Liver (tissue), 9 donors: ENCODE results near the gene CCR7. TPM values are rescaled to one million over a fixed set of nuclear protein-coding genes. Genes with fewer than 3 reads are reported as not detected.

Experiments used
- DNase-seq: peaks from one replicate; pipeline ENCODE4 v3.0.0-alpha.2; 2017; ENCODE audit warnings: low spot score
- H3K27ac ChIP-seq, 2 donors: one replicate each; pipeline ENCODE4 v1.7.0; 2013; ENCODE audit warnings: inconsistent platforms in 2 of 2, low read length in 2 of 2, control low read depth in 1 of 2, low read depth in 1 of 2, mild to moderate bottlenecking in 1 of 2
- H3K27me3 ChIP-seq, 4 donors: one replicate each; pipeline versions ENCODE4 v1.6.1 to v1.7.0; 2013; ENCODE audit warnings: low read length in 3 of 4, inconsistent platforms in 1 of 4, mild to moderate bottlenecking in 1 of 4, moderate library complexity in 1 of 4; ENCODE audit not compliant: control insufficient read depth in 4 of 4, insufficient read depth in 4 of 4
- H3K36me3 ChIP-seq, 4 donors: one replicate each; pipeline versions ENCODE4 v1.6.1 to v1.7.0; 2013; ENCODE audit warnings: low read length in 3 of 4, mild to moderate bottlenecking in 3 of 4, low read depth in 1 of 4, moderate library complexity in 1 of 4; ENCODE audit not compliant: control insufficient read depth in 4 of 4, insufficient read depth in 3 of 4
- H3K4me1 ChIP-seq, 4 donors: one replicate each; pipeline versions ENCODE4 v1.6.1 to v1.7.0; 2013; ENCODE audit warnings: low read length in 3 of 4, mild to moderate bottlenecking in 3 of 4, moderate library complexity in 1 of 4; ENCODE audit not compliant: control insufficient read depth in 4 of 4, insufficient read depth in 4 of 4
- H3K4me3 ChIP-seq, 3 donors: one replicate each; pipeline versions ENCODE4 v1.6.1 to v1.7.0; 2013; ENCODE audit warnings: low read length in 3 of 3, control low read depth in 1 of 3, low read depth in 1 of 3, mild to moderate bottlenecking in 1 of 3
- H3K9ac ChIP-seq, 2 donors: one replicate each; pipeline ENCODE4 v1.7.0; 2013; ENCODE audit warnings: low read length in 2 of 2, mild to moderate bottlenecking in 2 of 2, moderate library complexity in 2 of 2, control low read depth in 1 of 2, low read depth in 1 of 2
- H3K9me3 ChIP-seq, 4 donors: one replicate each; pipeline versions ENCODE4 v1.6.1 to v1.7.0; 2013; ENCODE audit warnings: low read length in 3 of 4; ENCODE audit not compliant: control insufficient read depth in 4 of 4
- ATF3 ChIP-seq: IDR thresholded peaks from 2 replicates; pipeline ENCODE4 v1.6.1; 2016; ENCODE audit warnings: antibody characterized with exemption
- EGR1 ChIP-seq, 2 donors: IDR thresholded peaks; 2 replicates each; pipeline ENCODE4 v1.6.1; 2016 to 2018; ENCODE audit warnings: antibody characterized with exemption in 2 of 2, low read depth in 2 of 2
- FOXA1 ChIP-seq: IDR thresholded peaks from 2 replicates; pipeline ENCODE4 v1.6.1; 2016; ENCODE audit warnings: antibody characterized with exemption
- GABPA ChIP-seq, 2 donors: IDR thresholded peaks in 1 of 2; conservative IDR thresholded peaks in 1 of 2; 2 replicates each; pipeline ENCODE4 v1.6.1; 2016; ENCODE audit warnings: antibody characterized with exemption in 2 of 2, mild to moderate bottlenecking in 1 of 2, moderate library complexity in 1 of 2
- HNF4A ChIP-seq, 2 donors: conservative IDR thresholded peaks; 2 replicates each; pipeline ENCODE4 v1.6.1; 2016; ENCODE audit warnings: antibody characterized with exemption in 2 of 2, mild to moderate bottlenecking in 2 of 2
- HNF4G ChIP-seq: IDR thresholded peaks from 2 replicates; pipeline ENCODE4 v1.6.1; 2016; ENCODE audit warnings: antibody characterized with exemption
- NR2F2 ChIP-seq: IDR thresholded peaks from 2 replicates; pipeline ENCODE4 v1.6.1; 2016; ENCODE audit warnings: antibody characterized with exemption
- RAD21 ChIP-seq, 2 donors: IDR thresholded peaks; 2 replicates each; pipeline ENCODE4 v1.6.1; 2016; ENCODE audit warnings: antibody characterized with exemption in 2 of 2, mild to moderate bottlenecking in 2 of 2
- RXRA ChIP-seq, 2 donors: IDR thresholded peaks; 2 replicates each; pipeline ENCODE4 v1.6.1; 2017 to 2018; ENCODE audit warnings: antibody characterized with exemption in 2 of 2, mild to moderate bottlenecking in 1 of 2
- SP1 ChIP-seq: IDR thresholded peaks from 2 replicates; pipeline ENCODE4 v1.6.1; 2018; ENCODE audit warnings: antibody characterized with exemption, mild to moderate bottlenecking
- TAF1 ChIP-seq: conservative IDR thresholded peaks from 2 replicates; pipeline ENCODE4 v1.6.1; 2016; ENCODE audit warnings: antibody characterized with exemption, mild to moderate bottlenecking
- YY1 ChIP-seq: IDR thresholded peaks from 2 replicates; pipeline ENCODE4 v1.6.1; 2016; ENCODE audit warnings: antibody characterized with exemption, mild to moderate bottlenecking
- WGBS: extraction: QIAGEN DNeasy Blood & Tissue Kit; methylation state at CpG from one replicate; pipeline ENCODE4 v1.1.7; 2013; 5-methylcytosine and 5-hydroxymethylcytosine counted together
- polyA plus RNA-seq, 2 donors: library from polyadenylated mRNA; stranded (reverse) in 1 of 2; unstranded in 1 of 2; fragments of 200-250 nt in 1 of 2; fragments of >200 nt in 1 of 2; fragmentation: Nextera tagmentation in 1 of 2; extraction: Ambion mirVana in 1 of 2; gene quantifications; one replicate each; pipeline versions ENCODE4 v1.2.1 to v1.2.3, GENCODE V29; 2013 to 2015
- total RNA-seq, 2 donors: library from RNA; depleted of rRNA; stranded (reverse); fragments of >200 nt; gene quantifications; one replicate each; pipeline ENCODE4 v1.2.3, GENCODE V29; 2014
- TF ChIP-seq, protein P1 (sequence below): IDR thresholded peaks from 2 replicates; pipeline ENCODE4 v1.6.1; 2016; ENCODE audit warnings: antibody characterized with exemption, mild to moderate bottlenecking
- TF ChIP-seq, protein P2 (sequence below): IDR thresholded peaks from 2 replicates; pipeline ENCODE4 v1.6.1; 2016; ENCODE audit warnings: antibody characterized with exemption
- donor health status: healthy.
- donor health status: healthy.
- donor health status: healthy.
- donor health status: healthy.
- donor health status: healthy.

The CCR7 gene
- total and polyA plus RNA-seq, 4 donors = 0.08 to 0.89 (median 0.28) TPM

- Histone ChIP-seq H3K27ac (peak overlapping the region; percentile 80 to 93), H3K9me3 (no peaks in the 10 kb centered on the region), H3K36me3 (no peaks in the 10 kb centered on the region), H3K27me3 (no peaks in the 10 kb centered on the region), H3K9ac (peak overlapping the region in 1 of 2 donors; percentile 24), H3K4me1 (peaks cover 30 to 60% (median 44%) of the 10 kb centered on the region in 4 donors), H3K4me3 (no peak overlapping the region)
- no peak for TF ChIP-seq RAD21 (IDR thresholded peaks at IDR 0.05)
- TF ChIP-seq, protein P1, sequence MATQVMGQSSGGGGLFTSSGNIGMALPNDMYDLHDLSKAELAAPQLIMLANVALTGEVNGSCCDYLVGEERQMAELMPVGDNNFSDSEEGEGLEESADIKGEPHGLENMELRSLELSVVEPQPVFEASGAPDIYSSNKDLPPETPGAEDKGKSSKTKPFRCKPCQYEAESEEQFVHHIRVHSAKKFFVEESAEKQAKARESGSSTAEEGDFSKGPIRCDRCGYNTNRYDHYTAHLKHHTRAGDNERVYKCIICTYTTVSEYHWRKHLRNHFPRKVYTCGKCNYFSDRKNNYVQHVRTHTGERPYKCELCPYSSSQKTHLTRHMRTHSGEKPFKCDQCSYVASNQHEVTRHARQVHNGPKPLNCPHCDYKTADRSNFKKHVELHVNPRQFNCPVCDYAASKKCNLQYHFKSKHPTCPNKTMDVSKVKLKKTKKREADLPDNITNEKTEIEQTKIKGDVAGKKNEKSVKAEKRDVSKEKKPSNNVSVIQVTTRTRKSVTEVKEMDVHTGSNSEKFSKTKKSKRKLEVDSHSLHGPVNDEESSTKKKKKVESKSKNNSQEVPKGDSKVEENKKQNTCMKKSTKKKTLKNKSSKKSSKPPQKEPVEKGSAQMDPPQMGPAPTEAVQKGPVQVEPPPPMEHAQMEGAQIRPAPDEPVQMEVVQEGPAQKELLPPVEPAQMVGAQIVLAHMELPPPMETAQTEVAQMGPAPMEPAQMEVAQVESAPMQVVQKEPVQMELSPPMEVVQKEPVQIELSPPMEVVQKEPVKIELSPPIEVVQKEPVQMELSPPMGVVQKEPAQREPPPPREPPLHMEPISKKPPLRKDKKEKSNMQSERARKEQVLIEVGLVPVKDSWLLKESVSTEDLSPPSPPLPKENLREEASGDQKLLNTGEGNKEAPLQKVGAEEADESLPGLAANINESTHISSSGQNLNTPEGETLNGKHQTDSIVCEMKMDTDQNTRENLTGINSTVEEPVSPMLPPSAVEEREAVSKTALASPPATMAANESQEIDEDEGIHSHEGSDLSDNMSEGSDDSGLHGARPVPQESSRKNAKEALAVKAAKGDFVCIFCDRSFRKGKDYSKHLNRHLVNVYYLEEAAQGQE = no peak
- TF ChIP-seq ATF3 = no peak
- DNase-seq = no peak
- WGBS = 80% methylated on average over 20 of the region's 20 CpGs
Observed at GRCh38 chr17:40541060-40541872, 24.0 kb downstream of the CCR7 start.

DNA sequence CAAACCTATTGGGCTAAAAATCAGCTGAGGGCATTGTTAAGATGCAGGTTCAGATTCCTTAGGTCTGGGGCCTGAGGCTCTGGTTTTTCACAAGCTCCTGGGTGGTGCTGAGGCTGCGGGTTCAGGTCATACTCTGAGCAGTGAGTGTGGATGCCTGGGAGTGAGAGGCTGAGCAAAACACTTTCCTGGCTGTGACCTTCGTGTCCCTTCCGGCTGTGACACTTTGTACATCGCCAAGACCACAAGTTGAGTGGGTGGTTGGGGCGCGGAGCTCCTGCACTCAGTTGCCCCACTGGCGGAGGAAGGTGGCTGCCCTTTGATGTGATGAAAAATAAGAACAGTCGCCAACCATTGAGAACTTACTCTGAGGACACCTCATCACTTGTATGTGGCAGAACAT, 24.8 kb downstream of the CCR7 start:
- H3K9me3 ChIP-seq = no peaks in the 10 kb centered on the region
- peak overlapping the region; percentile 80 to 93 for H3K27ac ChIP-seq
- no peak overlapping the region for H3K4me3 ChIP-seq
- H3K27me3 ChIP-seq = no peaks in the 10 kb centered on the region
- TF ChIP-seq RXRA (IDR thresholded peaks at IDR 0.05) = peak in 1 of 2 donors; percentile 23
- no peak for TF ChIP-seq ATF3
- 71% methylated on average over 8 of the region's 8 CpGs for WGBS
- no peak for DNase-seq
- peak overlapping the region in 1 of 2 donors; percentile 55 for H3K9ac ChIP-seq
- H3K36me3 ChIP-seq = no peaks in the 10 kb centered on the region
- peaks cover 30 to 60% (median 44%) of the 10 kb centered on the region in 4 donors for H3K4me1 ChIP-seq

DNA sequence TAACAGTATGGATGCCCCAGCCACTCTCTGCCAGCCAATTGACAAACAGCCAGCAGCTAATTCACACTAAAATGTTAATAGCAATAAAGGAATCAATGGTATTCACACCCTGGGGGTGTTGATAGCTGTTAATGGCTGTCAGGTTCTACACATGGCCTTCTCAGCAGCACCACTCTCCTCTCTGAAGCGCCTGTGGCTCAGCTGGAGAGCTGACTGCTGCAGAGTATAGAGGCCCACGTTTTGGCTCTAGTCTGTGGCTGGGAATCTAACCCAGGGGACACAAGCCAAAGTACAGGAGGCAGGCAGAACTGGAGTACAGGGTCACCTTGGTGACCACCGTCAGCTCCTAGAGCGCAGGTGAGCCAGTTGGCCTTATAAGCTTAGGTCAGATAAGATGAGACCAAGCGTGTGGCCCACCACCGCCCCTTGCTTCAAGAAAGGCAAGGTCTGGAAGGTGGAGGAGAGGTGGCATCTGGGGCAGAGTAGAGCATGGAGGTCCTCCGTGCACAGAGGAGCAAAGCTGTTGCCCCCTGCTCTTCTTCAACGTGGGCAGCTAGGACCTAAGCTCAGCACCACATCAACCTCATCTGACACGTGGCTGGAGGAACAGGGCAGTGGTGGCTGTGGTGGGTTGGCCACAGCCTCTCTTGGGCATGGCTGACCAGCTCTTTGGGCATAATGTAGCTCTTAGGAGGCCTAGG, 25.4 kb downstream of the CCR7 start:
- WGBS = 73% methylated on average over 9 of the region's 9 CpGs
- H3K4me1 ChIP-seq = peaks cover 30 to 60% (median 44%) of the 10 kb centered on the region in 4 donors
- no peak for DNase-seq
- TF ChIP-seq HNF4G (no peak), GABPA (IDR thresholded peaks at IDR 0.05 in 1 of 2, conservative IDR thresholded peaks at IDR 0.05 in 1 of 2) (no peak), RXRA (IDR thresholded peaks at IDR 0.05) (peak; percentile 42 to 63), TAF1 (no peak), HNF4A (conservative IDR thresholded peaks at IDR 0.05) (peak; percentile 86 to 87), ATF3 (no peak), NR2F2 (no peak), EGR1 (IDR thresholded peaks at IDR 0.05; ENCODE audit: low read depth in 2 of 2) (no peak), SP1 (peak; percentile 44), YY1 (peak; percentile 23), FOXA1 (no peak)
- TF ChIP-seq, protein P2, sequence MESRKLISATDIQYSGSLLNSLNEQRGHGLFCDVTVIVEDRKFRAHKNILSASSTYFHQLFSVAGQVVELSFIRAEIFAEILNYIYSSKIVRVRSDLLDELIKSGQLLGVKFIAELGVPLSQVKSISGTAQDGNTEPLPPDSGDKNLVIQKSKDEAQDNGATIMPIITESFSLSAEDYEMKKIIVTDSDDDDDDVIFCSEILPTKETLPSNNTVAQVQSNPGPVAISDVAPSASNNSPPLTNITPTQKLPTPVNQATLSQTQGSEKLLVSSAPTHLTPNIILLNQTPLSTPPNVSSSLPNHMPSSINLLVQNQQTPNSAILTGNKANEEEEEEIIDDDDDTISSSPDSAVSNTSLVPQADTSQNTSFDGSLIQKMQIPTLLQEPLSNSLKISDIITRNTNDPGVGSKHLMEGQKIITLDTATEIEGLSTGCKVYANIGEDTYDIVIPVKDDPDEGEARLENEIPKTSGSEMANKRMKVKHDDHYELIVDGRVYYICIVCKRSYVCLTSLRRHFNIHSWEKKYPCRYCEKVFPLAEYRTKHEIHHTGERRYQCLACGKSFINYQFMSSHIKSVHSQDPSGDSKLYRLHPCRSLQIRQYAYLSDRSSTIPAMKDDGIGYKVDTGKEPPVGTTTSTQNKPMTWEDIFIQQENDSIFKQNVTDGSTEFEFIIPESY = no peak
- TF ChIP-seq, protein P1 = peak; percentile 36

More for the DNA sequence above, 25.4 kb downstream of the CCR7 start:
- no peak overlapping the region for H3K4me3 ChIP-seq
- no peaks in the 10 kb centered on the region for H3K9me3 ChIP-seq
- no peaks in the 10 kb centered on the region for H3K27me3 ChIP-seq
- H3K27ac ChIP-seq = peak overlapping the region; percentile 80 to 93
- peak overlapping the region in 1 of 2 donors; percentile 55 for H3K9ac ChIP-seq
- no peaks in the 10 kb centered on the region for H3K36me3 ChIP-seq
